HepG2 (cell line): ENCODE measurements around the gene TCERG1L.

Source experiments
- BRCA1 ChIP-seq: sonication (generic); formaldehyde crosslinking; IDR thresholded peaks from 2 replicates; pipeline ENCODE4 v1.4.0; 2020; ENCODE audit warnings: missing genetic modification reagents
- EZH2 ChIP-seq: conservative IDR thresholded peaks from 2 replicates; pipeline ENCODE4 v1.6.1; 2012; ENCODE audit warnings: mild to moderate bottlenecking, low read depth, low read length, moderate library complexity
- FOXJ3 ChIP-seq: sonication (generic); formaldehyde crosslinking; IDR thresholded peaks from 2 replicates; pipeline ENCODE4 v1.4.0; 2020; ENCODE audit warnings: missing genetic modification reagents, mild to moderate bottlenecking, borderline replicate concordance
- KMT2B ChIP-seq: IDR thresholded peaks from 2 replicates; pipeline ENCODE4 v1.6.1; 2016; ENCODE audit warnings: missing genetic modification reagents, missing compliant biosample characterization
- ZNF24 ChIP-seq: fragments of 450-650 bp; IDR thresholded peaks from 2 replicates; pipeline ENCODE4 v1.6.1; 2017; ENCODE audit warnings: antibody characterized with exemption, mild to moderate bottlenecking
- ZNF605 ChIP-seq: sonication (generic); formaldehyde crosslinking; IDR thresholded peaks from 2 replicates; pipeline ENCODE4 v1.8.0; 2022; ENCODE audit warnings: mild to moderate bottlenecking, missing genetic modification reagents
- ZNF672 ChIP-seq: sonication (generic); formaldehyde crosslinking; IDR thresholded peaks from 2 replicates; pipeline ENCODE4 v1.8.1; 2022; ENCODE audit warnings: missing genetic modification reagents
- ZNF768 ChIP-seq: sonication (generic); formaldehyde crosslinking; IDR thresholded peaks from 2 replicates; pipeline ENCODE4 v1.4.0; 2020; ENCODE audit warnings: missing genetic modification reagents
- TF ChIP-seq, protein P1 (sequence below): sonication (generic); formaldehyde crosslinking; IDR thresholded peaks from 2 replicates; pipeline ENCODE4 v1.5.0; 2020; ENCODE audit warnings: mild to moderate bottlenecking, missing genetic modification reagents, moderate library complexity
- TF ChIP-seq, protein P2 (sequence below): sonication (generic); formaldehyde crosslinking; IDR thresholded peaks from 2 replicates; pipeline ENCODE4 v1.8.1; 2023; ENCODE audit warnings: mild to moderate bottlenecking, missing genetic modification reagents

DNA sequence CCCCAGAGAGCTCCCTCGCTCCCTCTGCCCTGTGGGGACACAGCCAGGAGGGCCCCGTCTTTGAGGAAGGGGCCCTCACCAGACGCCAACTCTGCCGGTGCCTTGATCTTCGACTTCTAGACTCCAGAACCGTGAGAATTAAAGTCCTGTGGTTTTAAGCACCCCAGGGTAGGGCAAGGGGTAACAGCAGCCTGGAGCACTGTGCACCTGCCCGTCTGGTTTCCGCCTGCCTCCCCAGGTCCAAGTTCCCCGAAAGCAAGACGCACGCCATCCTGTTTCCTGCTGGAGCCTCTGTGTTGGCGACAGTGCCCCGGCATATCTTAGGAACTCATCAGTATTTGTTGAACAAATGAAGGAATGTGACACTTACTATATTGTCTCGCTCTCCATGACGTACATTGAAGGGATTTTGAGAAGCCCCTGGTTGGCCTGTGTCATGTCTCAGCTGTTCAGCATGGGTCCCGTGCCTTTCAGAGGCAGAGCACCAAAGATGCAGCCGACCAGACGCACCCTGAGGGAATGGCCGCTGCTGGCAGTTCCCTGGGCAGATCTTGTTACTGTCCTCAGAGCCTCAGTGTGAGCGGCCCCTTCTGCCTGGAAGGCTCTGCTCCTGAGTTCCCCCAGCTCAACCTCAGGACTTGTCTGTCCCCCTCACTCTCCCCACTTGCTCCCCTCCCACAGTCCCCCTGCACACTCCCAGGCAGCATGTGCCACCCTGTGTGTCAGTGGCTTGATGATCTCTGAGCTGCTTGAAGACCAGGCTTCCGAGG is 226.2 kb downstream of the TCERG1L start:
- no peak for TF ChIP-seq KMT2B
- no peak for TF ChIP-seq ZNF605 (CRISPR knock-in tag)
- no peak for TF ChIP-seq BRCA1 (CRISPR knock-in tag)
- TF ChIP-seq, protein P1, sequence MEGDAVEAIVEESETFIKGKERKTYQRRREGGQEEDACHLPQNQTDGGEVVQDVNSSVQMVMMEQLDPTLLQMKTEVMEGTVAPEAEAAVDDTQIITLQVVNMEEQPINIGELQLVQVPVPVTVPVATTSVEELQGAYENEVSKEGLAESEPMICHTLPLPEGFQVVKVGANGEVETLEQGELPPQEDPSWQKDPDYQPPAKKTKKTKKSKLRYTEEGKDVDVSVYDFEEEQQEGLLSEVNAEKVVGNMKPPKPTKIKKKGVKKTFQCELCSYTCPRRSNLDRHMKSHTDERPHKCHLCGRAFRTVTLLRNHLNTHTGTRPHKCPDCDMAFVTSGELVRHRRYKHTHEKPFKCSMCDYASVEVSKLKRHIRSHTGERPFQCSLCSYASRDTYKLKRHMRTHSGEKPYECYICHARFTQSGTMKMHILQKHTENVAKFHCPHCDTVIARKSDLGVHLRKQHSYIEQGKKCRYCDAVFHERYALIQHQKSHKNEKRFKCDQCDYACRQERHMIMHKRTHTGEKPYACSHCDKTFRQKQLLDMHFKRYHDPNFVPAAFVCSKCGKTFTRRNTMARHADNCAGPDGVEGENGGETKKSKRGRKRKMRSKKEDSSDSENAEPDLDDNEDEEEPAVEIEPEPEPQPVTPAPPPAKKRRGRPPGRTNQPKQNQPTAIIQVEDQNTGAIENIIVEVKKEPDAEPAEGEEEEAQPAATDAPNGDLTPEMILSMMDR (CRISPR knock-in tag) = no peak
- TF ChIP-seq ZNF24 = no peak
- no peak for TF ChIP-seq ZNF672
- no peak for TF ChIP-seq EZH2
- no peak for TF ChIP-seq FOXJ3 (CRISPR knock-in tag)
- no peak for TF ChIP-seq ZNF768 (CRISPR knock-in tag)
- TF ChIP-seq, protein P2, sequence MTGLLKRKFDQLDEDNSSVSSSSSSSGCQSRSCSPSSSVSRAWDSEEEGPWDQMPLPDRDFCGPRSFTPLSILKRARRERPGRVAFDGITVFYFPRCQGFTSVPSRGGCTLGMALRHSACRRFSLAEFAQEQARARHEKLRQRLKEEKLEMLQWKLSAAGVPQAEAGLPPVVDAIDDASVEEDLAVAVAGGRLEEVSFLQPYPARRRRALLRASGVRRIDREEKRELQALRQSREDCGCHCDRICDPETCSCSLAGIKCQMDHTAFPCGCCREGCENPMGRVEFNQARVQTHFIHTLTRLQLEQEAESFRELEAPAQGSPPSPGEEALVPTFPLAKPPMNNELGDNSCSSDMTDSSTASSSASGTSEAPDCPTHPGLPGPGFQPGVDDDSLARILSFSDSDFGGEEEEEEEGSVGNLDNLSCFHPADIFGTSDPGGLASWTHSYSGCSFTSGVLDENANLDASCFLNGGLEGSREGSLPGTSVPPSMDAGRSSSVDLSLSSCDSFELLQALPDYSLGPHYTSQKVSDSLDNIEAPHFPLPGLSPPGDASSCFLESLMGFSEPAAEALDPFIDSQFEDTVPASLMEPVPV (CRISPR knock-in tag) = no peak
